Ovary (tissue), 3 donors: ENCODE measurements around the gene LZTFL1.

Experiments
- CTCF ChIP-seq, 3 donors: fragments of 450-650 bp in 2 of 3; fragments of 200-600 bp in 1 of 3; IDR thresholded peaks; one replicate each; pipeline versions ENCODE4 v1.5.1 to v1.8.0; 2016 to 2022; ENCODE audit warnings: antibody characterized with exemption in 3 of 3, mild to moderate bottlenecking in 1 of 3
- POLR2A ChIP-seq: fragments of 450-650 bp; IDR thresholded peaks from one replicate; pipeline ENCODE4 v1.6.1; 2017; ENCODE audit warnings: antibody characterized with exemption, mild to moderate bottlenecking, moderate library complexity
- donor health status: DM: no; HTN: no; CAD: no.

- TF ChIP-seq CTCF (IDR thresholded peaks at IDR 0.05) (no peak), POLR2A (no peak)
These were observed 52.6 kb downstream of the LZTFL1 start for GRCh38 chr3:45789235-45789812.
